ENCODE measurements around the gene SGCE. TPM values are rescaled to one million over a fixed set of nuclear protein-coding genes. Genes with fewer than 3 reads are reported as not detected.

The SGCE gene
- total RNA-seq, 1 experiment from 2014 or later = 56.2 TPM

DNA sequence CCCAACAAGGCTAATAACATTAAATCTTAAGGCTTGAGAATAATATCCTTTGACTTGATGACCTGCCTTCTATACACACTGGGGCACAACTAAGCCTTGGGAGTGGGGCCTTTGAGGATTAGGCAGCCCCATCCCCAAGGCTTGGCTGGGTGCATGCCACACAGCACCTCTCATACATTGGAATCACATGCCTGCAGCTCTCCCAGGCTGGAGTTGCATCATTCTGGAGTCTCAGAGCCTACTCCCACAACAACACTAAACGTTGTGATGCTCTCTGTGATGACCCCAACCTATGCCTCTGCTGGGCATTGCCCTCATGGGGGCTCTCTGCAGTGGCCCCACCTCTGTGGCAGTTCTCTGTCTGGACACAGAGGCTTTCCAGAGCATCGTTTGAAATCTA is 31.9 kb upstream of the SGCE start:
- Mint-ChIP-seq H3K27ac (ENCODE audit: unreplicated experiment) (no peak overlapping the region), H3K36me3 (ENCODE audit: insufficient read depth, unreplicated experiment) (no peaks in the 10 kb centered on the region), H3K27me3 (ENCODE audit: insufficient read depth, unreplicated experiment) (no peaks in the 10 kb centered on the region), H3K4me3 (ENCODE audit: unreplicated experiment) (no peak overlapping the region), H3K4me1 (ENCODE audit: low read depth, unreplicated experiment) (no peaks in the 10 kb centered on the region), H3K9me3 (ENCODE audit: unreplicated experiment) (no peaks in the 10 kb centered on the region)
- TF ChIP-seq, protein P1, sequence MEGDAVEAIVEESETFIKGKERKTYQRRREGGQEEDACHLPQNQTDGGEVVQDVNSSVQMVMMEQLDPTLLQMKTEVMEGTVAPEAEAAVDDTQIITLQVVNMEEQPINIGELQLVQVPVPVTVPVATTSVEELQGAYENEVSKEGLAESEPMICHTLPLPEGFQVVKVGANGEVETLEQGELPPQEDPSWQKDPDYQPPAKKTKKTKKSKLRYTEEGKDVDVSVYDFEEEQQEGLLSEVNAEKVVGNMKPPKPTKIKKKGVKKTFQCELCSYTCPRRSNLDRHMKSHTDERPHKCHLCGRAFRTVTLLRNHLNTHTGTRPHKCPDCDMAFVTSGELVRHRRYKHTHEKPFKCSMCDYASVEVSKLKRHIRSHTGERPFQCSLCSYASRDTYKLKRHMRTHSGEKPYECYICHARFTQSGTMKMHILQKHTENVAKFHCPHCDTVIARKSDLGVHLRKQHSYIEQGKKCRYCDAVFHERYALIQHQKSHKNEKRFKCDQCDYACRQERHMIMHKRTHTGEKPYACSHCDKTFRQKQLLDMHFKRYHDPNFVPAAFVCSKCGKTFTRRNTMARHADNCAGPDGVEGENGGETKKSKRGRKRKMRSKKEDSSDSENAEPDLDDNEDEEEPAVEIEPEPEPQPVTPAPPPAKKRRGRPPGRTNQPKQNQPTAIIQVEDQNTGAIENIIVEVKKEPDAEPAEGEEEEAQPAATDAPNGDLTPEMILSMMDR (IDR thresholded peaks at IDR 0.05; ENCODE audit: insufficient read depth in 1 of 2, low read depth in 1 of 2, low read length in 1 of 2, severe bottlenecking in 1 of 2, unreplicated experiment in 1 of 2) = no peak
- no TSS peak for BruUV-seq (replicated peaks)
- ChIA-PET CTCF (no interaction called here), POLR2A (no interaction called here)
- no peak for DNase-seq
- intact Hi-C loops (cut with micrococcal nuclease; ENCODE audit: unreplicated experiment) = no loop called here
- H3K9me3 ChIP-seq = no peaks in the 10 kb centered on the region
- H3K4me1 ChIP-seq = no peaks in the 10 kb centered on the region
- no peak overlapping the region for H3K4me3 ChIP-seq (ENCODE audit: low read depth, low read length)
- H3K27me3 ChIP-seq (replicated peaks; ENCODE audit: control insufficient read depth, insufficient read depth, low read length) = no peaks in the 10 kb centered on the region
- no peaks in the 10 kb centered on the region for H3K36me3 ChIP-seq (ENCODE audit: control insufficient read depth, insufficient read depth, low read length)

DNA sequence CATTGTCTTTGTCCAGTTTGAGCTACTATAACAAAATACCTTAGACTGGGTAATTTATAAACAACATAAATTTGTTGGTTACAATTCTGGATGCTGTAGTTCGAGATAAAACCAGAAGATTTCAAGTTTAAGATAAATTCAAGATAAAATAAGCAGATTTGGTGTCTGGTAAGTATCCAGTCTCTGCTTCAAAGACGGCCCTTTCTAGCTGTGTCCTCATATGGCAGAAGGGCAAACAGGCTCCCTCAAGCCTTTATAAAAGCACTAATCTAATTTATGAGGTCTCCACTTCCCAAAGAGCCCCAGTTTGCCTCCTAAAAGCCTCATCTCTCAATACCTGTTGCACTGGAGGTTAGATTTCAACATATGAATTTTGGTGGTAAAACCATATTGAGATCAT is 31.1 kb upstream of the SGCE start:
- intact Hi-C loops (cut with micrococcal nuclease; ENCODE audit: unreplicated experiment) = no loop called here
- TF ChIP-seq, protein P1 (IDR thresholded peaks at IDR 0.05; ENCODE audit: insufficient read depth in 1 of 2, low read depth in 1 of 2, low read length in 1 of 2, severe bottlenecking in 1 of 2, unreplicated experiment in 1 of 2) = no peak
- no peak for DNase-seq
- Mint-ChIP-seq H3K27me3 (ENCODE audit: insufficient read depth, unreplicated experiment) (no peaks in the 10 kb centered on the region), H3K4me3 (ENCODE audit: unreplicated experiment) (no peak overlapping the region), H3K27ac (ENCODE audit: unreplicated experiment) (no peak overlapping the region), H3K36me3 (ENCODE audit: insufficient read depth, unreplicated experiment) (no peaks in the 10 kb centered on the region), H3K9me3 (ENCODE audit: unreplicated experiment) (no peaks in the 10 kb centered on the region), H3K4me1 (ENCODE audit: low read depth, unreplicated experiment) (no peaks in the 10 kb centered on the region)
- no peaks in the 10 kb centered on the region for H3K9me3 ChIP-seq
- no peak overlapping the region for H3K4me3 ChIP-seq (ENCODE audit: low read depth, low read length)
- no peaks in the 10 kb centered on the region for H3K27me3 ChIP-seq (replicated peaks; ENCODE audit: control insufficient read depth, insufficient read depth, low read length)
- H3K4me1 ChIP-seq = 0 out of 2 replicates have a peak, but pooled peaks cover 4% of the 10 kb centered on the region
- POLR2A ChIA-PET = no interaction called here
- H3K36me3 ChIP-seq (ENCODE audit: control insufficient read depth, insufficient read depth, low read length) = no peaks in the 10 kb centered on the region
- no TSS peak for BruUV-seq (replicated peaks)
- CTCF ChIA-PET = no interaction called here

DNA sequence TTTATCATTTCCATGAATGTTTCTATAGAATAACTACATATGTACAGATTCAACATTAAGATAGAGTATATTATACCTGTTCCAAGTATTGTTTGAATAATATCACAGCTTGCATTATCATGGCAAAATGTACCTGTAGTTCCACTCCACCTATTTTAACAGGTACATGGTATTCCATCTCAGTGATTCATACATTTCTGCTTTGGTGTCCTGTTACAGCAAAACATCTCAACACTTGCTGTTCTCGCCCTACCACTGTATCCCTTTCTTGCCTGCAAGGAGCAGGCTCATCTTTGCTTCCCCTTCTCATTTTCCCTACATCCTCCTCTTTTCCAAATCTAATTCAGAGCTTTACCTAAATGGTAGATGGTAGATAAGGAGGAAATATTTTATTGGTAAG is 27.1 kb upstream of the SGCE start:
- no peaks in the 10 kb centered on the region for H3K9me3 ChIP-seq
- Mint-ChIP-seq H3K4me3 (ENCODE audit: unreplicated experiment) (no peak overlapping the region), H3K36me3 (ENCODE audit: insufficient read depth, unreplicated experiment) (no peaks in the 10 kb centered on the region), H3K9me3 (ENCODE audit: unreplicated experiment) (no peaks in the 10 kb centered on the region), H3K4me1 (ENCODE audit: low read depth, unreplicated experiment) (peaks cover 2% of the 10 kb centered on the region), H3K27ac (ENCODE audit: unreplicated experiment) (no peak overlapping the region), H3K27me3 (ENCODE audit: insufficient read depth, unreplicated experiment) (no peaks in the 10 kb centered on the region)
- H3K27me3 ChIP-seq (replicated peaks; ENCODE audit: control insufficient read depth, insufficient read depth, low read length) = no peaks in the 10 kb centered on the region
- DNase-seq = no peak
- H3K4me1 ChIP-seq = peaks cover 16% of the 10 kb centered on the region
- TF ChIP-seq, protein P1 (IDR thresholded peaks at IDR 0.05; ENCODE audit: insufficient read depth in 1 of 2, low read depth in 1 of 2, low read length in 1 of 2, severe bottlenecking in 1 of 2, unreplicated experiment in 1 of 2) = no peak
- no peak overlapping the region for H3K4me3 ChIP-seq (ENCODE audit: low read depth, low read length)
- ChIA-PET CTCF (no interaction called here), POLR2A (no interaction called here)
- H3K36me3 ChIP-seq (ENCODE audit: control insufficient read depth, insufficient read depth, low read length) = no peaks in the 10 kb centered on the region
- BruUV-seq (replicated peaks) = no TSS peak
- intact Hi-C loops (cut with micrococcal nuclease; ENCODE audit: unreplicated experiment) = loop anchor here (5.0 kb wide), 1 partner anchor 1296 kb away; no protein-coding TSS in a partner anchor
